Testis (tissue), 2 donors: Measurements from ENCODE around the gene GAL3ST3.

ENCODE experiments used
- POLR2A ChIP-seq: fragments of 450-650 bp; IDR thresholded peaks from one replicate; pipeline ENCODE4 v1.6.1; 2017; ENCODE audit warnings: antibody characterized with exemption, mild to moderate bottlenecking, moderate library complexity
- TF ChIP-seq, protein P1 (sequence below), 3 experiments: fragments of 450-650 bp in 2 of 3; fragments of 200-600 bp in 1 of 3; sonication (generic) in 1 of 3; IDR thresholded peaks; one replicate each; pipeline ENCODE4 v1.5.1; 2016 to 2019; ENCODE audit warnings: antibody characterized with exemption in 3 of 3, mild to moderate bottlenecking in 2 of 3, moderate library complexity in 1 of 3

DNA sequence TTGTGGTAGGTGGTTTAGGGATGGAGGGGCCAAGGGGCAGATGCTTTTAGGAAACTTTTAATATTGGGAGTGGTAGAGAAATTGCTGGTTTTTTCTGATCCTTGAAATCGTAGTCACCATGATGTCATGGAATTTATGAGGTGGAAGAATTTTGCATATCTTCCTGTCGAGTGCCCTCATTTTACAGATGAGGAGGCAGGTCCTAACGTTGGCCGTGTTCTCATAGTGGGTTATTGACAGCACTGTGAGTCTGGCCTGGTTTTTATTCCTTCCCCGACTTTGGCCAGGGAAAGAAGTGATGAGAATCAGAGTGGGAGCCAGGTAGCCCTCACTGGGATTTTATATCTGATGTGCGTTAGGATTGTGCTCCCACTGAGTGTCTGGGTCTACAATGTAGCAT is 12.3 kb upstream of the GAL3ST3 start:
- TF ChIP-seq, protein P1, sequence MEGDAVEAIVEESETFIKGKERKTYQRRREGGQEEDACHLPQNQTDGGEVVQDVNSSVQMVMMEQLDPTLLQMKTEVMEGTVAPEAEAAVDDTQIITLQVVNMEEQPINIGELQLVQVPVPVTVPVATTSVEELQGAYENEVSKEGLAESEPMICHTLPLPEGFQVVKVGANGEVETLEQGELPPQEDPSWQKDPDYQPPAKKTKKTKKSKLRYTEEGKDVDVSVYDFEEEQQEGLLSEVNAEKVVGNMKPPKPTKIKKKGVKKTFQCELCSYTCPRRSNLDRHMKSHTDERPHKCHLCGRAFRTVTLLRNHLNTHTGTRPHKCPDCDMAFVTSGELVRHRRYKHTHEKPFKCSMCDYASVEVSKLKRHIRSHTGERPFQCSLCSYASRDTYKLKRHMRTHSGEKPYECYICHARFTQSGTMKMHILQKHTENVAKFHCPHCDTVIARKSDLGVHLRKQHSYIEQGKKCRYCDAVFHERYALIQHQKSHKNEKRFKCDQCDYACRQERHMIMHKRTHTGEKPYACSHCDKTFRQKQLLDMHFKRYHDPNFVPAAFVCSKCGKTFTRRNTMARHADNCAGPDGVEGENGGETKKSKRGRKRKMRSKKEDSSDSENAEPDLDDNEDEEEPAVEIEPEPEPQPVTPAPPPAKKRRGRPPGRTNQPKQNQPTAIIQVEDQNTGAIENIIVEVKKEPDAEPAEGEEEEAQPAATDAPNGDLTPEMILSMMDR (IDR thresholded peaks at IDR 0.05): no peak
- no peak for TF ChIP-seq POLR2A
